GM19023 (cell line): Measurements from ENCODE around the gene TEX26.

Experiments
- ATAC-seq: cut with Tn5 transposase; IDR thresholded peaks from one replicate; pipeline ENCODE4 v1.9.1; 2021; ENCODE audit warnings: mild to moderate bottlenecking, moderate library complexity; ENCODE audit not compliant: unreplicated experiment

The TEX26 gene

GRCh38 chr13:30932481-30933353 is at the start of gene TEX26:
Gene TEX26, plus strand, starts transcription at chr13:30932656. Its CDS starts 60 bp downstream, at chr13:30932716.
- ATAC-seq = no peak

GRCh38 chr13:30882996-30883766 is 49.3 kb upstream of the TEX26 start:
- ATAC-seq = no peak

- ATAC-seq = no peak
These were observed 47.9 kb upstream of the TEX26 start for GRCh38 chr13:30884543-30884942.

GRCh38 chr13:30889196-30889690 is 43.2 kb upstream of the TEX26 start:
- no peak for ATAC-seq

DNA sequence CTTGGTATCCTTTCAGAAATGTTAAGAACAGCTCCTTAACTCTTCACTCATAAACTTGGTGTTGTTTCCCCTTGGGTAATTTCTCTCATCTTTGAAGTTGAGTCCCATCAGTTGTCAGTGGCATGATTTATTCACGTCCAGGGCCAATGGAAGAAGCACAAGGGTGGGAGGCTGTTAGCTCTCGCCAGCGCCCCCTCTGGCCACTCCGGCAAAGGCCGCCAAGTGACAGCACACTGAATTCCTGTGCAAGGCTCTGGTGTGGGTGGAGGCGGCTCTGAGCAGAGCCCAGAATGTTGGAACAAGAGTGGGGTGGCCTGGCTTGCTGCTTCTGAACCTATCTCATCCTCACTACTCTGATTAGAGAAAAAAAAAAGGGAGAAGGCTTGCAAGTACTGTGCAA is 39.5 kb upstream of the TEX26 start:
- ATAC-seq = no peak

GRCh38 chr13:30895773-30896172 is 36.7 kb upstream of the TEX26 start:
- no peak for ATAC-seq

GRCh38 chr13:30898070-30898469 is 34.4 kb upstream of the TEX26 start:
- ATAC-seq = no peak

DNA sequence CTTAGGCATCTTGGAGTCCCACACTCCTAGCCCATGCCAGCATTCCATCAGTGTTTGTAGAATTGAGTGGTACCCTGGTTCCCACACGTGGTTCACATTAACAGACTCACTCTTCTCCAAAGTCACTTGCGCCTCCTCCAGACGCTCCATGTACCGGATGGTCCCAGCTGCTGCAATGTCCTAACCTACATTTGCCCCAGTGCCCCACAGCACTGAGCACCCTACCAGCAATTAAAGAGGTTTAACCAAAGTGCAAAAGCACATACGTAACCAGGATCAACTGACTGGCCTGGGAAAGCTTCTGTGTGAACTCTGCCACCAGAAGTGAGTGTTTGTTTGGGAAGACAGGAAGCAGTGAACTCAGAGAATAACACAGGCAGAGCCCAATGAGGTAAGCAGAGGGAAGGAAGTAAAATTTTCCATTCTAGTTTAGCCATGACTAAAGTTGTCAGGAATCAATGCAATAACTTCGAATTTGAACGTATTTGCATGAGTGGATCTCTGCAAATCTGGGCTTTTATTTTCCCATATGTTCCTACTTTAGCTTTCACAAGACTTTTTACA is 33.7 kb upstream of the TEX26 start:
- ATAC-seq = no peak

- ATAC-seq = no peak
These were observed 32.0 kb upstream of the TEX26 start for GRCh38 chr13:30900436-30900835.

DNA sequence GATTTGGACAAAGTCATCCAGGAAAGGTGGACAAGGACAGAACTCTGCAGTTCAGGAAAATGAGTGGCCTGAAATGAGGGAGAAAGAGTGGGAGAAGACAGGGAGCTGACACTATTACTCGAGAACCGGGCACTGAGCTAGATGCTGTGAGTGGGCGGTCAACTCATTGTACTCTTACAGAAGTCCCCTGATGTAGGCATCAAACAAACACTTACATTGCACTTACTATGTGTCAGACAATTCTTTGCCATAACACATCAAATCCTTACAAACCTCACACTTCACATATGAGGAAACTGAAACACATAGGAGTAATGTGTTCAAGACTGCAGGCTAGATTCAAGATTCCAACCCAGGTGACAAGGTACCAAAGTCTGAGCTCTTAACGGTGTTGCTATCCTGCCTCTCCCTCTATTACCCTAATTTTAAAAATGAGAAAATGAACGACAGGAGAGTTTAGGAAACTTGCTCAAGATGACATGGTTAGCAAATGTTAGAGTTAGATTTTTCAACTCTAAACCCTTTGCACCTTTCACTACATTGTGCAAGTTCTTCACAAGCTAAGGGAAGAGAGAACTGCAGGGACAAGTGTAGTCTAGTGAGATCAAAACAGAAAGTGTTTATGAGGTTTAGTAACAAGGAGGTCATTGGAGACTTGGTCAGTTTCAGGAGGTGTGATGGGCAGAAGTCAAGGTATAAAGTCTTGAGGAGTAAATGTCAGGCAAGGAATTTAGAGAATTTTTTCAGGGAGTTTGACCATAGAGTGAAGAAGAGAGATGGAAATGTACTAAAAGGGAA is 31.3 kb upstream of the TEX26 start:
- no peak for ATAC-seq

DNA sequence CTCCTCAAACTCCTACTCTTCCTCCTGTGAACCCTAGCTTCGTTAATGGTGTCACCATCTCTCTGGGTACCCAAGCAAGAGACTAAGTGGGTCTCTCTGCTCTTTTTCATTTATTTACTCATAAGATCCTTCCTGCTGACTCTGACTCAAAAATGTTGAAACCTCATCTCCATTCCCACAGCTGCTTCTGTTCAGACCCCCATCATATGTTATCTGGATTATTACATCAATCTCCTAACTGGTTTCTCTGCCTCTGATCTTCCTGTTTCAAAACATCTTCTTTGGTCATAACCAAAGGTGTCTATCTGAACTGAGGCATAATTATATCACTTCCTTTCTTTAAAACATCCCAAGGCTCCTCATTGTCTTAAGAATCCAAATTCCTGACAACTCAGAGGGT is 28.4 kb upstream of the TEX26 start:
- ATAC-seq = no peak

- ATAC-seq = no peak
These were observed 26.5 kb upstream of the TEX26 start, which contains the start of gene MEDAG for GRCh38 chr13:30905932-30906383. Gene MEDAG, plus strand, starts transcription at chr13:30906271. Its CDS starts 245 bp downstream, at chr13:30906516.

- ATAC-seq = no peak
These were observed 25.9 kb upstream of the TEX26 start for GRCh38 chr13:30906411-30907051.

DNA sequence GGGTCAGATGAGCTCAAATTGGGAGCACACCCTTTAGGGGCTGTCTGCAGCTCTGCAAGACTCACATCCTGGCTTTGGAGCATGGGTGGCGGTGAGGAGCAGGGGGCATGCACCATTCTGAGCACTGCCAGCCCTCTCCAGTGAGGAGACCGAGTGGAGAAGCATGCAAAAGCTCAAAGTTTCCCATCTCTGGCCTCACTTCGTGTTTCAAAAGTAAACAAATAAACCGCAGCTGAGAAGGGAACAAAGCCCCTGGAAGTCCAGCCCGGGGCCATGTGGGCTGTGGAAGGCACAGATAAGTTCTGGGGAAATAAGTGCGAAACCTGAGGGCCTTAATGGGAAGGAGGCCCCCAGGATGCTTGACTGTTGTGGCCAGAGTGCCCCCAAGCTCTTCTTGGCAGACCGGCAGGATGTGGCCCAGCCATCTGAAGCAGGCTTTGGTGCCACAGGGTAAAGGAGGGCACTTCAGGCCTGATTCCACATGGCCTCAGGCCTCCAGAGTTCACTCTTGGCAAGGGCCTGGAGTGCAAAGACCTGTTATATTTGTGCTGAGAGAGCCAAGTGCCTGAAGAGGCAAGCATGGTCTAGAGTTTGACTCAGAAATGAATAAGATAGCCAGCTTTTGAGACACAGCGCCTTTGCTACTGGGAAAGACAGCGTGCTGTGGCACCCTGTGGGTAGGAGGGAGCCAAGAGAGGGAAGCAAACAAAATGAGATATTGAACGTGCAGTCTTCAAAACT is 25.2 kb upstream of the TEX26 start:
- no peak for ATAC-seq

DNA sequence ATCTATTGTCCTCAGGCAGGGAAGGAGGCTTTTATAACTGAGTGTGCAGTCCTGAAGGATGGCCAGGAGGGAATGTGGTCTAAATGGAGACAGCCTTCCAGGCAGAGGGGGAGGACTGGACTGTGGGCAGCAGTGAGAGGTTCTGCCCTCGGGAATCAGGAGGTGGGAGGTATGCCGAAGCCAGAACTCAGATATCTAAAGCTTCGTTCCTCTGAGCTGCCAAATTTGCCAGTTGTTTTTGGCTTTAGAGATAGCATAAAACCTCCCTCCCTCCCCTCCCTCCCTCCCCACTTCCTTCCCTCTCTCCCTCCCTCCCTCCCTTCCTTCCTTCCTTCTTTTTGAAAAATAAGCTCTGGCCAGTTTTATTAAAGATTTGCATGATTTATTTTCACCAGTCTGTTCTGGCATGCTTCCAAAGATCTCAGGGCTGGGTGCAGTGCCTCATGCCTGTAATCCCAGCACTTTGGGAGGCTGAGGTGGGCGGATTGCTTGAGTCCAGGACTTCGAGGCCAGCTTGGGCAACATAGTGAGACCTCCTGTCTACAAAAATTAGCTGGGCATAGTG is 24.0 kb upstream of the TEX26 start:
- ATAC-seq = no peak

- ATAC-seq = no peak
These were observed 21.8 kb upstream of the TEX26 start for GRCh38 chr13:30910676-30911075.

- no peak for ATAC-seq
These were observed 16.5 kb upstream of the TEX26 start for GRCh38 chr13:30915691-30916541.

- ATAC-seq = no peak
These were observed 15.5 kb upstream of the TEX26 start for GRCh38 chr13:30916991-30917390.
